Breast epithelium (tissue), 3 donors: ENCODE results near the gene FAF1.
"Not testable (repeated sequence)": the region's sequence is repeated elsewhere in the genome, so short reads cannot be mapped to it uniquely, and the experiment has no call there.

Experiments
- POLR2A ChIP-seq: fragments of 450-650 bp; IDR thresholded peaks from one replicate; pipeline ENCODE4 v1.6.1; 2016; ENCODE audit warnings: antibody characterized with exemption, mild to moderate bottlenecking, moderate library complexity
- TF ChIP-seq, protein P1 (sequence below), 3 donors: fragments of 450-650 bp; IDR thresholded peaks; one replicate each; pipeline ENCODE4 v1.5.1; 2016 to 2017; ENCODE audit warnings: antibody characterized with exemption in 3 of 3, mild to moderate bottlenecking in 3 of 3, moderate library complexity in 3 of 3

DNA sequence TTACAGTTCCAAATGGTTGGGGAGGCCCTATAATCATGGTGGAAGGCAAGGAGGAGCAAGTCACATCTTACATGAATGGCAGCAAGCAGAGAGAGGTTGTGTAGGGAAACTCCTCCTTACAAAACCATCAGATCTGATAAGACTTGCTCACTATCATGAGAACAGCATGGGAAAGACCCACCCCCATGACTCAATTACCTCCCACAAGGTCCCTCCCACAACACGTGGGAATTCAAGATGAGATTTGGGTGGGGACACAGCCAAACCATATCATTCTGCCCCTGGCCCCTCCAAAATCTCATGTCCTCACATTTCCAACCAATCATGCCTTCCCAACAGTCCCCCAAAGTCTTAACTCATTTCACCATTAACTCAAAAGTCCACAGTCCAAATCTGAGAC lies 205.3 kb downstream of the FAF1 start:
- TF ChIP-seq POLR2A = not testable (repeated sequence)
- TF ChIP-seq, protein P1, sequence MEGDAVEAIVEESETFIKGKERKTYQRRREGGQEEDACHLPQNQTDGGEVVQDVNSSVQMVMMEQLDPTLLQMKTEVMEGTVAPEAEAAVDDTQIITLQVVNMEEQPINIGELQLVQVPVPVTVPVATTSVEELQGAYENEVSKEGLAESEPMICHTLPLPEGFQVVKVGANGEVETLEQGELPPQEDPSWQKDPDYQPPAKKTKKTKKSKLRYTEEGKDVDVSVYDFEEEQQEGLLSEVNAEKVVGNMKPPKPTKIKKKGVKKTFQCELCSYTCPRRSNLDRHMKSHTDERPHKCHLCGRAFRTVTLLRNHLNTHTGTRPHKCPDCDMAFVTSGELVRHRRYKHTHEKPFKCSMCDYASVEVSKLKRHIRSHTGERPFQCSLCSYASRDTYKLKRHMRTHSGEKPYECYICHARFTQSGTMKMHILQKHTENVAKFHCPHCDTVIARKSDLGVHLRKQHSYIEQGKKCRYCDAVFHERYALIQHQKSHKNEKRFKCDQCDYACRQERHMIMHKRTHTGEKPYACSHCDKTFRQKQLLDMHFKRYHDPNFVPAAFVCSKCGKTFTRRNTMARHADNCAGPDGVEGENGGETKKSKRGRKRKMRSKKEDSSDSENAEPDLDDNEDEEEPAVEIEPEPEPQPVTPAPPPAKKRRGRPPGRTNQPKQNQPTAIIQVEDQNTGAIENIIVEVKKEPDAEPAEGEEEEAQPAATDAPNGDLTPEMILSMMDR (IDR thresholded peaks at IDR 0.05) = not testable (repeated sequence)
